GM18861 (cell line): ENCODE results near the gene S100A10.

ENCODE experiments used
- ATAC-seq: cut with Tn5 transposase; IDR thresholded peaks from one replicate; pipeline ENCODE4 v1.9.1; 2021; ENCODE audit not compliant: unreplicated experiment

Gene S100A10

GRCh38 chr1:151939141-151939540 lies 54.5 kb downstream of the S100A10 start:
- ATAC-seq: no peak

DNA sequence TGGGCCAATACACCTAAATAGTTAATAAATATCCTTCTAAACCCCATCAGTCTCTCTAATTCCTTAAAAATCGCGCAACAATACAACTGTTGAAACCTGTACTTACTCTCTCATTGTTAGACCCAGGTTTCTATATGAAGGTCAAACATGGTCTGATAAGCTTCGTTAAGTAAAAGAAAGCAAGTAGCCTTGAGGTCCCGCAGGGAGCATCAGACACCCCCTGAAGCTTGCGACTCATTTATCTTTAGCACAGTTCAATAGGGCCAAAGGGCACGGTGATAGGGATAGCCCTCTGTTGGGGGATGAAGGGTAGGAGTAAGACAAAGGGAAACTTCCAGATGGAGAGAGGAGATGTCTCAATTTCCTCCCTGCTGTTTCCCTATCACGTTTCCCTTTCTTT lies 57.0 kb downstream of the S100A10 start:
- no peak for ATAC-seq

GRCh38 chr1:151935894-151936602 lies 57.6 kb downstream of the S100A10 start:
- ATAC-seq: no peak

DNA sequence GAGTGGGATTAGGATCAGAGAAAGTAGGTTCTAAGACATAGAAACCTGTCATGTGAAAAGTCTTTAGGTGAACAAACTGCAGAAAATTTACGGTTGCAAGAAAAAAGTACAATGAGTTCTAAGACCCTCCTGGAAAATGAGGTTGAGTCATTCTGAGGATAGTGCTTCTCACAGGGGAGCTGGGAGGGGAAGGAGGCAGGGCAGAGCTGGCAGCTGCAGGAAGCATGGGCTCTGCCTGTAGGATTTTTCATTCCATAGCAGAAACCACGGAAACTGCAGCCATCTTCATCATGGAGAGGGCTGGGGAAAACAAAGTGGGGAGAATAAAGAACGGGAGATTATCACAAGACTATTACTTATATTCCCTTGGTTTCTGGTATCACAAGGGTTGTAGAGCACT lies 58.5 kb downstream of the S100A10 start:
- no peak for ATAC-seq

GRCh38 chr1:151934048-151934493 lies 59.6 kb downstream of the S100A10 start:
- ATAC-seq: no peak
